Osteoblast (primary cell): Measurements from ENCODE around the gene FGD1. TPM values are rescaled to one million over a fixed set of nuclear protein-coding genes. Genes with fewer than 3 reads are reported as not detected.
"Not testable (repeated sequence)": the region's sequence is repeated elsewhere in the genome, so short reads cannot be mapped to it uniquely, and the experiment has no call there.

ENCODE experiments used
- DNase-seq: peaks from one replicate; pipeline ENCODE4 v3.0.0; 2011; ENCODE audit warnings: low spot score, mixed read lengths; ENCODE audit not compliant: insufficient read length; ENCODE audit errors: missing footprints
- H2AFZ ChIP-seq: 2 replicates; pipeline ENCODE4 v1.6.0; 2011; ENCODE audit warnings: mild to moderate bottlenecking, low read length
- H3K27ac ChIP-seq: 2 replicates; pipeline ENCODE4 v1.5.1; 2011; ENCODE audit warnings: mild to moderate bottlenecking, low read depth, low read length, moderate library complexity
- H3K27me3 ChIP-seq: 2 replicates; pipeline ENCODE4 v1.6.0; 2012; ENCODE audit warnings: mild to moderate bottlenecking, control low read depth, inconsistent platforms, low read length, moderate library complexity; ENCODE audit not compliant: insufficient read depth
- H3K36me3 ChIP-seq: 2 replicates; pipeline ENCODE4 v1.5.1; 2011; ENCODE audit warnings: mild to moderate bottlenecking, low read length, control low read depth, moderate library complexity; ENCODE audit not compliant: insufficient read depth
- H3K4me1 ChIP-seq: 2 replicates; pipeline ENCODE4 v1.5.1; 2011; ENCODE audit warnings: mild to moderate bottlenecking, low read length, control low read depth, moderate library complexity; ENCODE audit not compliant: insufficient read depth
- H3K4me2 ChIP-seq: 2 replicates; pipeline ENCODE4 v1.6.0; 2011; ENCODE audit warnings: mild to moderate bottlenecking, low read length; ENCODE audit not compliant: insufficient read depth
- H3K4me3 ChIP-seq: fragments of 200-600 bp; sonication (generic); 3 replicates; pipeline ENCODE4 v1.5.1; 2012; ENCODE audit warnings: mild to moderate bottlenecking, low read length, inconsistent platforms; ENCODE audit not compliant: insufficient read depth
- H3K79me2 ChIP-seq: 2 replicates; pipeline ENCODE4 v1.6.0; 2012; ENCODE audit warnings: mild to moderate bottlenecking, low read length, control low read depth, inconsistent platforms; ENCODE audit not compliant: insufficient read depth
- H3K9me3 ChIP-seq: 2 replicates; pipeline ENCODE4 v1.5.1; 2011; ENCODE audit warnings: low read depth, low read length, control low read depth
- H4K20me1 ChIP-seq: 2 replicates; pipeline ENCODE4 v1.6.0; 2012; ENCODE audit warnings: mild to moderate bottlenecking, low read length, control low read depth; ENCODE audit not compliant: insufficient read depth
- CTCF ChIP-seq: IDR thresholded peaks from 2 replicates; pipeline ENCODE4 v1.5.1; 2011; ENCODE audit warnings: mild to moderate bottlenecking, low read depth, low read length, moderate library complexity; ENCODE audit errors: extremely low read depth
- total RNA-seq: library from RNA; depleted of rRNA; stranded (reverse); fragments of >200 nt; gene quantifications from 2 replicates; pipeline ENCODE4 v1.2.3, GENCODE V29; 2012

The FGD1 gene
- total RNA-seq, 1 donor = 8.7 TPM

GRCh38 chrX:54492340-54492739, 3.7 kb downstream of the FGD1 start:
- Histone ChIP-seq H3K79me2 (peaks cover 54% of the 10 kb centered on the region), H3K4me3 (no peak overlapping the region), H4K20me1 (no peaks in the 10 kb centered on the region), H3K4me2 (peak overlapping the region; percentile 71), H3K36me3 (no peaks in the 10 kb centered on the region), H2AFZ (peak overlapping the region; percentile 73), H3K9me3 (no peaks in the 10 kb centered on the region), H3K4me1 (peaks cover 29% of the 10 kb centered on the region), H3K27me3 (no peaks in the 10 kb centered on the region), H3K27ac (peak overlapping the region; percentile 78)
- TF ChIP-seq CTCF = no peak
- DNase-seq = peak; percentile 92

GRCh38 chrX:54489819-54490218, 6.2 kb downstream of the FGD1 start:
- H3K4me3 ChIP-seq, DNase-seq, H3K27ac ChIP-seq, H3K36me3 ChIP-seq, H3K9me3 ChIP-seq, H4K20me1 ChIP-seq, H3K27me3 ChIP-seq, H3K4me2 ChIP-seq, H2AFZ ChIP-seq: not testable (repeated sequence)
- Histone ChIP-seq H3K79me2 (peaks cover 62% of the 10 kb centered on the region), H3K4me1 (peaks cover 29% of the 10 kb centered on the region)

DNA sequence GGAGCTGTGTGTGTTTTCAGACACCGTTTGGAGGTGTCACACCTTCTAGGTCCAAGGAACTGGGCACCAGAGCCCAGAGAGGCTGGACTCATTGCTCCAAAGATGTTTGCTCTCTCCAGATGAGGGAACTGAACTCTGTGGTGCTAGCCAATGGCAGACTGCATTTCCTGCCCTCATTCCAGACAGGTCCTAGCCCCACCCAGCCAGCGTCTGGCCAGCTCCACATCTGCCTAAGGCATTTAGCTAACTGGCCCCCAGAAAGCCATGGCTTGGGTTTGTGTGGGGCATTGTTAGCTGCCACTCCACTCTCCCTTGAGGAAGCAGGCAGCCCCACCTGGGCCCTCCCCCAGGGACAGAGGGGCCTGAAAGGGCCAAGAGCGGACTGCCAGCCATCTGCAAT, 11.4 kb downstream of the FGD1 start:
- H3K27me3 ChIP-seq = no peaks in the 10 kb centered on the region
- no peaks in the 10 kb centered on the region for H3K36me3 ChIP-seq
- peaks cover 46% of the 10 kb centered on the region for H3K79me2 ChIP-seq
- no peak for TF ChIP-seq CTCF
- H2AFZ ChIP-seq = no peak overlapping the region
- H4K20me1 ChIP-seq = no peaks in the 10 kb centered on the region
- no peak overlapping the region for H3K4me2 ChIP-seq
- DNase-seq = no peak
- H3K9me3 ChIP-seq = no peaks in the 10 kb centered on the region
- H3K4me1 ChIP-seq = peaks cover 18% of the 10 kb centered on the region
- no peak overlapping the region for H3K4me3 ChIP-seq
- H3K27ac ChIP-seq = no peak overlapping the region

DNA sequence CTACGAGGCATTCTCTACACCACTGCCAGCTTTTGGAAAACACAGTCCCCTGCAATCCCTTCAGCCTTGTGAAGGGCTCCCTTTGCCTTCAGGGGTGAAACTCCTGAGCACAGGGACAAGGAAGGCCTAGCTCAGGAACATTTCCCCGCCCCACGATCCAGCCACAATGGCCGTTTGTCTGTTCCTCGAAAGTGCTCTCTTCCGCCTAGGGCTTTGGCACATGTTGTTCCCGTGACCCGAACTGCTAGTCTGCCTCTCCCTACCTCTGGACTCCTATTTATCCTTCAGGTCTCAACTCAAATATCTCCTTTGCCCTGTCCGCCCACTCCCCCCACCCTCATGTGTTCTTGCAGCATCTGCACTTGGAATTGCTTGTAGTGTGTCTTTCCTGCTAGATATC, 12.1 kb downstream of the FGD1 start:
- H4K20me1 ChIP-seq = no peaks in the 10 kb centered on the region
- no peak for DNase-seq
- H3K4me1 ChIP-seq = peaks cover 18% of the 10 kb centered on the region
- H3K27me3 ChIP-seq = no peaks in the 10 kb centered on the region
- no peak for TF ChIP-seq CTCF
- no peaks in the 10 kb centered on the region for H3K36me3 ChIP-seq
- no peaks in the 10 kb centered on the region for H3K9me3 ChIP-seq
- H2AFZ ChIP-seq = peak overlapping the region; percentile 33
- H3K27ac ChIP-seq = no peak overlapping the region
- H3K79me2 ChIP-seq = peaks cover 44% of the 10 kb centered on the region
- H3K4me2 ChIP-seq = peak overlapping the region; percentile 7
- H3K4me3 ChIP-seq = no peak overlapping the region
